NCI-H1092 (cell line): ENCODE measurements around the gene DNAJC22.
"Not testable (repeated sequence)": the region's sequence is repeated elsewhere in the genome, so short reads cannot be mapped to it uniquely, and the experiment has no call there.

Experiments
- DNase-seq: peaks from one replicate; lab custom pipeline; 2025; lab: John Stamatoyannopoulos, UW

The DNAJC22 gene

GRCh38 chr12:49331380-49332222 lies 15.1 kb upstream of the DNAJC22 start:
- DNase-seq: no peak

DNA sequence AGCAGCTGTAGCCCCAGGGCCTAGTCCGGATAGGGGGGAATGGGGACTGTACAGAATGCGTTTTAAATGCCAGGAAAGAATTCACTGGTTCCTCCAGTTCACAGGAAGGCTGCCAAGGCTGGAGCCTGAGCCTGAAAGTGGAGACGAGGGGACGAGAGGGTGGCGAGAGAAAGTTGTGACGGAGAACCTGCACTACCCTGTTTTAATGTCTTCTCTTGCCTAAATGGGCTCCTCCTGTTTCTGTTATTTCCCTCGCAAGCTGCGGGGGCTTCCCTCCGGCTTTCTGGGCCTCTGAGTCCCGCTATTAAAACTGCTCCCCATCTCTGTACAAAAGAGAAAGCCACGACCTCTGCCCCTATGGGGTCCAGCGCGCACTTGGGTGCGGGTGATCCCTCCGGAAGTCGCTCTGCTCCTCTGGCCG lies 14.2 kb upstream of the DNAJC22 start:
- no peak for DNase-seq

DNA sequence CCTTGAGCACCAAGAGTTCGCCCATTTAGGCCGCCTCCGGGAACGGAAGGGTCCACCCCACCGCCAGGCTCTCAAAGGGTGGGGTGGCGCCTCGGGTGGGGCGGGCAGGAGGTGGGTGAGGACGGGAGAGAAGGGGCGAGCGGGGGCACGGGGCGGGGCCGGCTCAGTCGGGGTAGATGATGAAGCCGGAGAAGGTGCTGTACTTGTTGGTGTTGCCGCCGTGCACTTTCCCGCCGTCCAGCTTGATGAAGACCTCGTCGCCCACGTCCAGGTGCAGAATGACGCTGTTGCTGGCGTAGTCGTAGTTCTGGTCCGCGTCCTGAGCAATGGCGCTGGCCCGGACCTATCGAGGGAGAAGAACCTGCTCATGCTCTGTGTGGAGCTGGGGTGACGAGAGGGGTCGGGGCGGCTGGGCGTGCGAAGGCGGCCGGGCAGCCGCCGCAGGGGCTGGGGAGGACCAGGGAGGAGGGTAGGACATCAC lies 13.8 kb upstream of the DNAJC22 start:
- DNase-seq: no peak

DNA sequence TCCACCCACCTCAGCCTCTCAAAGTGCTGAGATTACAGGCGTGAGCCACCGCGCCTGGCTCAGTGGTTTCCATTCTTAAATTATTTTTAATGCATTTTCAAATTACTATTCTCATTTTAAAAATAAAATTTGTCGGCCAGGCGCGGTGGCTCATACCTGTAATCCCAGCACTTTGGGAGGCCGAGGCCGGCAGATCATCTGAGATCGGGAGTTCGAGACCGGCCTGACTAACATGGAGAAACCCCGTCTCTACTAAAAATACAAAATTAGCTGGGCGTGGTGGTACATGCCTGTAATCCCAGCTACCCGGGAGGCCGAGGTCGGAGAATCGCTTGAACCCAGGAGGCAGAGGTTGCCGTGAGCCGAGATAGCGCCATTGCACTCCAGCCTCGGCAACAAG lies 12.9 kb upstream of the DNAJC22 start:
- DNase-seq: not testable (repeated sequence)

DNA sequence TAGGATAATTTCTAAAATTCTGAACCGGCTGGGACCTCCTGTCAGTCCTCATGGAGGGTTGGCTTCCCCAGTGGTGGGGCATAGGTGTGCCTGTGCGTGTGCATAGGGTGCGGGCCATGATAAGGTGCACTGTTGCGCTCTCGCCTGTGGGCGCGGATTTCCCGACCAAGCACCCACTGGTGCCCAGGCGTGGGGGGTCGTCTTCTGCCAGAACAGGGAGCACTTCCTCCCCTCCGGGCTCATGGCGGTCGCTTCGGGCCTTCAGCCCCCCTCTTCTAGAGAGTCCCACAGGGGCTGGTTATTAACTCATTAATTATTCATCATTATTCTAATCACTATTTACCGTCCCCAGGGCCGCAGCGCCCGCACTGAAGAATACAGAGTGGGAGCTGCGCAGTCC lies 12.5 kb upstream of the DNAJC22 start:
- DNase-seq: no peak

DNA sequence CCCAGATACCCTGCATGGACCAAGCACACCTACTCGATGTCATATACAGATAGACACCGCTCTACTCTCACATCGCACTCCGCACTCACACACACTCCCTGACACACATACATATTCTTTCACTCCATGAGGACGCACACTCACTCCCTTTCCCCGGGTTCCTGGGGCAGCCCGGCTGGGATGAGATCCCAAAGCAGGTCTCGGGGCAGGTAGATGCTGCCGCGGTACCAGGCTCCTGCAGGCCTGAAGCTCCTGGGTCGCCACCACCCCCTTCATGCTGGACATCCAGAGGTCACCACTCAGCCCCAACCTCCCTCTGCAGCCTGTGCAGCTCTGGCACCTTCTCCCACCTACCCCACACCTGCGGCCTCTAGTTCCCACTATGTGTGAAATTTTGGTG lies 12.0 kb upstream of the DNAJC22 start:
- no peak for DNase-seq

DNA sequence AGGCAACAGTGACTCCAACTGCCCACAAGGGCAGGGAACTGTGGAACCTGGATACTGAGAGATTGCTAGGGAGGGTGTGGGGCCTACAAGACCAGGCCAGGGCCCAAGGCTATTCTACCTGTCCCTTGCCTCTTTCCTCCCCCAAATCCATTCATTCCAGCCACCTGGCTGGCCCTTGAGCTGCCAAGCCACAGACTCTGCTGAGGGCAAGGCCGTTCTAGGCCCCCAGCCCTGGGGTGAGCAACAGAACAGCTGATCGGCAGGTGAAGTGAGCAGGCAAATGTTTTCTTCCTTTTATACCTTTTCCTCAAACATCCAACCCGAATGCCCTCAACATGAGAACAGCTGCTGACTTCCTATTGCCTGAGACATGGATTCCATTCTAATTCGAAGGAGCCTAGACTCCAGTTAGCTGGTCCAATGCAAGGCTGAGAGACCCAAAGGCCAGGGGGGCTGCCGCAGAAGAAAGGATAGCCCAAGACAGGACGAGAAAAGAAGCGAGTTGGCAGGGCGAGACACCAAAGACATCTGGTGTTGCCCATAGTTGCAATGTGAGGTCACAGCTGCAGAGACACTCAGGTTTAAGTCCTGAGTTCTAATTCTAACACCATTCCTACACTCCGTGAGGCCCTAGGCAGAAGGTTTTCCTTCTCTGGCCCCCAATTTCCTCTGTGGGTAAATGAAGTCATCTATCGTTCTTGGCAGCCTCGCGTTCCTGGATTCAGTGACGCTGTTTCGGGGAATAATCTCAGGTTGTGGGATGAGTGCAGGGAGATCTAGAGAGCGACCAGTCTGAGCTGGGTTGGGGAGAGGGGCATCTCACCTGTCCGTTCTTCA lies 11.4 kb upstream of the DNAJC22 start:
- DNase-seq: no peak

- no peak for DNase-seq
These were observed 10.6 kb upstream of the DNAJC22 start for GRCh38 chr12:49335955-49336644.

DNA sequence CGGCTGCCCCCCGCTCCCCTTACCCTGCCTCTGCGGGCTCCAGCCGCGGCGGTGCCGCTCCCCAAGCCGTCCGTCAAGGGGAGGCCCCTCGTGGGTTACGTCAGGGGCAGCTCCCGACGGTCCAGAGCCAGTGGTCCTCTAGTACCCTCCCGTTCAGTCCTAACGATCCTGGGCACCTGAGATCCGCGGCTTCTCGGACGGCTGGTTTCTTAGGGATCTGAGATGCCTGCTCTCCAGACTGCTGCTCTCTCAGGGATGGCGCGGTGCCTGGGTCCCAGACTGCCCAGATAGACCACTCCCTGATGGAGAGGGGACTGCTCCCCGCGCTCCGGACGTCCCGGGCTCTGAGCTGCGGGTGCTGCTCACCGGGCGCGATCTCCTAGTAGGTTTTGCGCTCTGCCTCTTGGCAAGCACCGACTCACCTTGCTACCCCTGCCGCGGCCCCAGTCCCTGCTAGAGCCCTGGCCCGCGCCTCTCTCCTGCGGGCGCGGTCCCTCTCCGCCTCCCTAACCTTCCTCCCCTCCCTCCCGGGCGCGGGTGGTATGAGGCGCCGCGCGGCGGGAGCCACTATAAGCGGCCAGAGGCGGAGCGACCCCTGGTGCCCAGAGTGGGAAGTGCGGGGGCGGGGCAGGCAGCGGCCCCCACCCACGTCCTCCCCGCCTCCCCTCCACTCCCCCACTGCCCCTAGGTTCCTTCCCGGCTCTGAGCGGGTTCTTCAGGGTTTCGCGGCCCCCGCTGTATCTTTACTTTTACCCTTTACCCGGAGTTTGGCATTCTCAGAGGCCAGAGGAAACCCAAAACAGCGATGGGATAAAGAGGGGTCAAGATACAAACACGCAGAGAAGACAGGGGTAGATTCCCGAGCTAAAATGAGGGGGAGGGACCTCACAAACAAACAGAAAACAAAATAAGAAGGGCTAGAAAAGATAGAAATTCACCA lies 9.8 kb upstream of the DNAJC22 start, which contains the start of gene C1QL4:
Gene C1QL4 (minus strand): TSS at position 544 of the 940 bp plus-strand sequence. CDS start 711 bp downstream, outside the sequence.
- peak; percentile 11 for DNase-seq

GRCh38 chr12:49338830-49339463 lies 7.7 kb upstream of the DNAJC22 start:
- DNase-seq: no peak

DNA sequence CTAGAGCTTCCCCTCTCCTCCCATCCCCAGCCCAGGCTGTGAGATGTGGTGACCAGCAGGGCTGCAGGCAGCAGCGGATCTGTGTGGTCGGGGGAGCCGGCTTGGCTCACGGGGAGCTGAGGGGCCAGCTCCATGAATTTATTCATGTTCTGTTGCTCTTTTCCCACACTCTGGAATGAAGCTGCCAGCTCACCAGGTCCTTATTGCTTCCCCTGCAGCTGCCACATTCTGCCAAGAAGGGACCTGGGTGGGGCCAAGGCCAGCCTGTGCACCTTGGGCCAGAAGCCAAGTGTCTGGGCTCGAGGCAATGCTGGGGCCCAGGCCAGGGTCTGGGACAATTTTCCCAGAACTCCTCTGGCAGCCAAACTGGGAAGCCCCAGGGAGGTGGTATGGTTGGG lies 7.2 kb upstream of the DNAJC22 start:
- no peak for DNase-seq

DNA sequence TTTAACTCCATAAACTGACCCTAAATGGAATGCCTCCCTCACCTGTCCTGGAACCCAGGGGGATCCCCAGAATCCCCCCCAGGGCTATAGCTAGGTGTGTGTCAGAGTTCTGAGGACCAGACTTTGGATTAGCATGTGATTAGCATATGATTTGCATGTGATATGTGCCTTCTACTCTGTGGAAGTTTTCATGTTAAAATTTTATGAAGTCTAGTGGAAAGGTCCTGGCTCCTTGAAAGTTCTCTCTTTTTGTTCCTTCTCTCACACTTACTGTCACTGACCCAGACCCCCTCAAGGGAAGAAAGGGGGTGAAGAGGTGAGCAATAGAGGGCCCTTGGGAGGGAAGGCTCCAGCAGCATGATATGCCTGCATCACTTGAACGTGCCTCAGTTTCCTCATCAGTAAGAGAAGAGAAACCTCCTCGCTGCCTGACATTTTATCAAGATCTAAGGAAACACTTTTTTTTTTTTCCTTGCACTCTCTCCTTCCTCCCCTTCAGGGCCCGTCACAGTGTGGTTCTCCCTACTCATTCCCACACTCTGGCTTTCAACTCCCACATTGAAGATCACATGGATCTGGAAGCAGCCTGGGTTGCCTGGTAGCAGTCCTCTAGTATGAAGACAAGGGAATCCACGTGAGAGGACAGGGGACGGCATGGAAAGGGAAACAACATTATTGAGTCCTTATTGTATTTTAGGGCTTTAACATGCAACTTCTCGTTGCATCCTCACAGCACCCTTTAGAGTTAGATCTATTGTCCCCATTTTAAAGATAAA lies 6.4 kb upstream of the DNAJC22 start:
- no peak for DNase-seq

- no peak for DNase-seq
These were observed 5.5 kb upstream of the DNAJC22 start for GRCh38 chr12:49340971-49341776.

- DNase-seq: no peak
These were observed 5.0 kb upstream of the DNAJC22 start for GRCh38 chr12:49341777-49342065.

- DNase-seq: peak; percentile 84
These were observed 4.4 kb upstream of the DNAJC22 start for GRCh38 chr12:49342066-49342913.

DNA sequence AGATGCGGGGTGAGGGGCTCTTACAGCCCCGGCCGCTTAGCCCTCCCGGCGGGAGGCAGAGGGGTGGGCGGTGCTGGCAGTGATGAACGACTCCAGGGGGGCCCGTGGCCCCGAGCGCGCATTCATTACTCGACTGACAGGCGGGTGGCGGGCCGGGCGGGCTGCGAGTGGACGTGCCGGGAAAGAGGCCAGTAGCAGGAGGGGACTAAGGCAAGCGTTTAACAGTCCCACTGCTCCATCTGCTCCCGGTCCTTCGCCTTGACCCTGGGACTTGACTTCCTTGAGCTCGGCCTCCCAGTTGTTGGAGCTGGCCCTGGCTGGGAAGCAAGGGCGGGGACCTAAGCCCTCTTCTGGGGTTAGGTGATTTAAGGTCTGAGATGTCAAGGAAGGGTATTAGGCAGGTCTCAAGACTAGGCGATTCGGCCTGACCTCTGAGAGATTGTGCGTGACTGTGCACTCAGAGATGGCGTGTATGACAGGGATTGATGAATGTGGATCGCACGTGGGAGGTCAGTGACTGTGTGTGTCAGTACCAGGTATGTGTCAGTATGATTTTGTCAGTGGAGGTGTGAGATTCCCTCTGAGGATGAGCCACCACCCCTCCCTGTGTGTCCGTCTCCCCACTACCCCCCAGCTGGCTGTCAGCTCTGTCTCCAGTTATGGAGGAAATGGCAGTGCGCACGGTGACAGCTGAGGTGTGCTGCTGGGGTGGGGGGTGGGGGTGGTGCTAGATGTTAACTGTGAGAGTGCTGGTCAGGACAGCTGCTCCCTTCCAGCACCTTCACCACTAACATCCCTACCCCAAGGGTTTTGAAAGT lies 3.6 kb upstream of the DNAJC22 start:
- DNase-seq: no peak

- DNase-seq: no peak
These were observed 2.1 kb upstream of the DNAJC22 start for GRCh38 chr12:49344486-49345050.
